ENCODE measurements around the gene FLVCR2.

- TF ChIP-seq POLR2A (IDR thresholded peaks at IDR 0.05): no peak
- TF ChIP-seq, protein P1, sequence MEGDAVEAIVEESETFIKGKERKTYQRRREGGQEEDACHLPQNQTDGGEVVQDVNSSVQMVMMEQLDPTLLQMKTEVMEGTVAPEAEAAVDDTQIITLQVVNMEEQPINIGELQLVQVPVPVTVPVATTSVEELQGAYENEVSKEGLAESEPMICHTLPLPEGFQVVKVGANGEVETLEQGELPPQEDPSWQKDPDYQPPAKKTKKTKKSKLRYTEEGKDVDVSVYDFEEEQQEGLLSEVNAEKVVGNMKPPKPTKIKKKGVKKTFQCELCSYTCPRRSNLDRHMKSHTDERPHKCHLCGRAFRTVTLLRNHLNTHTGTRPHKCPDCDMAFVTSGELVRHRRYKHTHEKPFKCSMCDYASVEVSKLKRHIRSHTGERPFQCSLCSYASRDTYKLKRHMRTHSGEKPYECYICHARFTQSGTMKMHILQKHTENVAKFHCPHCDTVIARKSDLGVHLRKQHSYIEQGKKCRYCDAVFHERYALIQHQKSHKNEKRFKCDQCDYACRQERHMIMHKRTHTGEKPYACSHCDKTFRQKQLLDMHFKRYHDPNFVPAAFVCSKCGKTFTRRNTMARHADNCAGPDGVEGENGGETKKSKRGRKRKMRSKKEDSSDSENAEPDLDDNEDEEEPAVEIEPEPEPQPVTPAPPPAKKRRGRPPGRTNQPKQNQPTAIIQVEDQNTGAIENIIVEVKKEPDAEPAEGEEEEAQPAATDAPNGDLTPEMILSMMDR (IDR thresholded peaks at IDR 0.05): no peak
Measured at GRCh38 chr14:75589931-75590330, 11.5 kb downstream of the FLVCR2 start.

Data from body of pancreas (tissue), 4 donors.